HEK293 (cell line): ENCODE results near the gene CRELD1.

Experiments used
- ATF2 ChIP-seq: fragments of 450-650 bp; formaldehyde crosslinking; IDR thresholded peaks from 2 replicates; pipeline ENCODE4 v1.5.1; 2016; ENCODE audit warnings: missing biosample characterization, missing genetic modification characterization, low read depth
- BCL11B ChIP-seq: fragments of 450-650 bp; formaldehyde crosslinking; IDR thresholded peaks from 2 replicates; pipeline ENCODE4 v1.5.1; 2016; ENCODE audit warnings: low read depth, missing biosample characterization, missing genetic modification characterization
- CTCF ChIP-seq: fragments of 450-650 bp; formaldehyde crosslinking; IDR thresholded peaks from 2 replicates; pipeline ENCODE4 v1.5.1; 2016; ENCODE audit warnings: missing biosample characterization, missing genetic modification characterization
- GLIS1 ChIP-seq: fragments of 450-650 bp; formaldehyde crosslinking; IDR thresholded peaks from 2 replicates; pipeline ENCODE4 v1.5.1; 2016; ENCODE audit warnings: missing biosample characterization, missing genetic modification characterization
- GLIS2 ChIP-seq: fragments of 450-650 bp; formaldehyde crosslinking; IDR thresholded peaks from 2 replicates; pipeline ENCODE4 v1.5.1; 2016; ENCODE audit warnings: missing biosample characterization, missing genetic modification characterization
- KLF16 ChIP-seq: fragments of 450-650 bp; formaldehyde crosslinking; IDR thresholded peaks from 2 replicates; pipeline ENCODE4 v1.5.1; 2017; ENCODE audit warnings: missing biosample characterization, missing genetic modification characterization
- MEIS1 ChIP-seq: sonication (generic); formaldehyde crosslinking; IDR thresholded peaks from 2 replicates; pipeline ENCODE4 v1.8.1; 2022; ENCODE audit warnings: missing genetic modification reagents, mild to moderate bottlenecking, borderline replicate concordance
- RBAK ChIP-seq: fragments of 450-650 bp; formaldehyde crosslinking; IDR thresholded peaks from 2 replicates; pipeline ENCODE4 v1.5.1; 2016; ENCODE audit warnings: missing biosample characterization, missing genetic modification characterization
- REPIN1 ChIP-seq: fragments of 450-650 bp; formaldehyde crosslinking; IDR thresholded peaks from 2 replicates; pipeline ENCODE4 v1.5.1; 2017; ENCODE audit warnings: missing biosample characterization, missing genetic modification characterization, low read depth
- SCRT2 ChIP-seq: fragments of 450-650 bp; formaldehyde crosslinking; IDR thresholded peaks from 2 replicates; pipeline ENCODE4 v1.5.1; 2016; ENCODE audit warnings: missing biosample characterization, missing genetic modification characterization
- SP3 ChIP-seq: fragments of 450-650 bp; formaldehyde crosslinking; IDR thresholded peaks from 2 replicates; pipeline ENCODE4 v1.5.1; 2016; ENCODE audit warnings: missing biosample characterization, missing genetic modification characterization
- SP7 ChIP-seq: fragments of 450-650 bp; formaldehyde crosslinking; IDR thresholded peaks from 2 replicates; pipeline ENCODE4 v1.5.1; 2016; ENCODE audit warnings: missing biosample characterization, missing genetic modification characterization
- WT1 ChIP-seq: fragments of 450-650 bp; formaldehyde crosslinking; IDR thresholded peaks from 2 replicates; pipeline ENCODE4 v1.5.1; 2016; ENCODE audit warnings: missing biosample characterization, missing genetic modification characterization
- ZBTB1 ChIP-seq: fragments of 450-650 bp; formaldehyde crosslinking; IDR thresholded peaks from 2 replicates; pipeline ENCODE4 v1.5.1; 2016; ENCODE audit warnings: missing biosample characterization, missing genetic modification characterization
- ZBTB10 ChIP-seq: fragments of 450-650 bp; formaldehyde crosslinking; IDR thresholded peaks from 2 replicates; pipeline ENCODE4 v1.5.1; 2016; ENCODE audit warnings: missing biosample characterization, missing genetic modification characterization
- ZBTB17 ChIP-seq: fragments of 450-650 bp; formaldehyde crosslinking; IDR thresholded peaks from 2 replicates; pipeline ENCODE4 v1.5.1; 2016; ENCODE audit warnings: missing biosample characterization, missing genetic modification characterization
- ZBTB26 ChIP-seq: fragments of 450-650 bp; formaldehyde crosslinking; optimal IDR thresholded peaks from 2 replicates; pipeline ENCODE3; 2016; ENCODE audit warnings: missing biosample characterization, mild to moderate bottlenecking, missing genetic modification characterization
- ZBTB7A ChIP-seq: fragments of 450-650 bp; formaldehyde crosslinking; IDR thresholded peaks from 2 replicates; pipeline ENCODE4 v1.5.1; 2016; ENCODE audit warnings: low read depth, missing biosample characterization, missing genetic modification characterization
- ZFHX2 ChIP-seq: fragments of 450-650 bp; formaldehyde crosslinking; conservative IDR thresholded peaks from 2 replicates; pipeline ENCODE4 v1.5.1; 2016; ENCODE audit warnings: missing biosample characterization, missing genetic modification characterization
- ZIC2 ChIP-seq: fragments of 450-650 bp; formaldehyde crosslinking; IDR thresholded peaks from 2 replicates; pipeline ENCODE4 v1.5.1; 2016; ENCODE audit warnings: missing biosample characterization, missing genetic modification characterization
- ZNF24 ChIP-seq: fragments of 450-650 bp; formaldehyde crosslinking; IDR thresholded peaks from 2 replicates; pipeline ENCODE4 v1.5.1; 2016; ENCODE audit warnings: missing biosample characterization, missing genetic modification characterization
- ZNF248 ChIP-seq: fragments of 450-650 bp; formaldehyde crosslinking; IDR thresholded peaks from 2 replicates; pipeline ENCODE4 v1.5.1; 2017; ENCODE audit warnings: missing biosample characterization, missing genetic modification characterization
- ZNF391 ChIP-seq: fragments of 450-650 bp; formaldehyde crosslinking; IDR thresholded peaks from 2 replicates; pipeline ENCODE4 v1.5.1; 2016; ENCODE audit warnings: low read depth, missing biosample characterization, missing genetic modification characterization, borderline replicate concordance
- ZNF558 ChIP-seq: fragments of 450-650 bp; formaldehyde crosslinking; IDR thresholded peaks from 2 replicates; pipeline ENCODE4 v1.5.1; 2016; ENCODE audit warnings: missing biosample characterization, missing genetic modification characterization
- ZNF560 ChIP-seq: fragments of 450-650 bp; formaldehyde crosslinking; IDR thresholded peaks from 2 replicates; pipeline ENCODE4 v1.5.1; 2017; ENCODE audit warnings: missing biosample characterization, missing genetic modification characterization, borderline replicate concordance
- ZNF596 ChIP-seq: fragments of 450-650 bp; IDR thresholded peaks from 2 replicates; pipeline ENCODE4 v1.5.0; 2018; ENCODE audit warnings: missing biosample characterization, mild to moderate bottlenecking, missing genetic modification characterization, moderate library complexity
- ZNF600 ChIP-seq: fragments of 450-650 bp; formaldehyde crosslinking; IDR thresholded peaks from 2 replicates; pipeline ENCODE4 v1.5.1; 2016; ENCODE audit warnings: missing biosample characterization, missing genetic modification characterization
- ZNF639 ChIP-seq: fragments of 450-650 bp; formaldehyde crosslinking; IDR thresholded peaks from 2 replicates; pipeline ENCODE4 v1.5.1; 2016; ENCODE audit warnings: missing biosample characterization, missing genetic modification characterization
- ZNF664 ChIP-seq: fragments of 450-650 bp; formaldehyde crosslinking; IDR thresholded peaks from 2 replicates; pipeline ENCODE4 v1.5.1; 2016; ENCODE audit warnings: missing biosample characterization, missing genetic modification characterization
- ZNF791 ChIP-seq: fragments of 450-650 bp; formaldehyde crosslinking; IDR thresholded peaks from 2 replicates; pipeline ENCODE4 v1.5.1; 2016; ENCODE audit warnings: missing biosample characterization, missing genetic modification characterization

Gene CRELD1

GRCh38 chr3:9951962-9952805 lies 18.6 kb downstream of the CRELD1 start, which contains the start of gene PRRT3 (continued):
- TF ChIP-seq ZNF391 (tag by site-specific recombination) (peak; percentile 66; the same call in 1 of the 2 replicates), KLF16 (tag by site-specific recombination) (peak; percentile 68), ZFHX2 (peak; percentile 95), SP7 (peak; percentile 63), MEIS1 (CRISPR knock-in tag) (no peak), ZNF639 (tag by site-specific recombination) (peak; percentile 81), ZBTB7A (tag by site-specific recombination) (peak; percentile 14; the same call in 1 of the 2 replicates), ZNF600 (tag by site-specific recombination) (0 out of 2 replicates have a peak, but pooled peaks have one; percentile 64), ZIC2 (peak; percentile 67), CTCF (no peak; the same call in 1 of the 2 replicates), ZNF558 (no peak), ZBTB10 (tag by site-specific recombination) (peak; percentile 84), ZNF24 (tag by site-specific recombination) (peak; percentile 74; the same call in 1 of the 2 replicates), GLIS1 (tag by site-specific recombination) (peak; percentile 94), ATF2 (tag by site-specific recombination) (peak; percentile 89), ZBTB17 (tag by site-specific recombination) (peak; percentile 98), ZBTB1 (tag by site-specific recombination) (peak; percentile 10; the same call in 1 of the 2 replicates), ZNF248 (tag by site-specific recombination) (no peak), WT1 (tag by site-specific recombination) (peak; percentile 7), ZNF596 (0 out of 2 replicates have a peak, but pooled peaks have one; percentile 24), ZNF664 (tag by site-specific recombination) (no peak), ZNF560 (tag by site-specific recombination) (no peak), ZBTB26 (tag by site-specific recombination) (peak; percentile 90), RBAK (tag by site-specific recombination) (no peak), SCRT2 (no peak), GLIS2 (tag by site-specific recombination) (peak; percentile 94), BCL11B (tag by site-specific recombination) (0 out of 2 replicates have a peak, but pooled peaks have one; percentile 17), SP3 (tag by site-specific recombination) (peak; percentile 55), REPIN1 (tag by site-specific recombination) (peak; percentile 29; the same call in 1 of the 2 replicates), ZNF791 (no peak)
